GM12891 (cell line): ENCODE data around the gene FOXG1.

Source experiments
- PAX5 ChIP-seq: IDR thresholded peaks from 2 replicates; pipeline ENCODE4 v1.6.1; 2011; ENCODE audit warnings: low read length, moderate library complexity, mild to moderate bottlenecking; ENCODE audit not compliant: insufficient read depth, severe bottlenecking
- POLR2A ChIP-seq: IDR thresholded peaks from 2 replicates; pipeline ENCODE4 v1.6.1; 2011; ENCODE audit warnings: low read depth, low read length, control low read depth
- POLR2AphosphoS5 ChIP-seq: IDR thresholded peaks from 2 replicates; pipeline ENCODE4 v1.6.1; 2011; ENCODE audit warnings: low read depth, low read length, control low read depth
- POU2F2 ChIP-seq: IDR thresholded peaks from 2 replicates; pipeline ENCODE4 v1.6.1; 2011; ENCODE audit warnings: low read depth, mild to moderate bottlenecking, control low read depth, low read length, moderate library complexity
- SPI1 ChIP-seq: IDR thresholded peaks from 2 replicates; pipeline ENCODE4 v1.6.1; 2011; ENCODE audit warnings: low read depth, low read length, control low read depth
- TAF1 ChIP-seq: IDR thresholded peaks from 2 replicates; pipeline ENCODE4 v1.6.1; 2011; ENCODE audit warnings: low read depth, low read length, control low read depth

GRCh38 chr14:28773176-28773575 is 6.6 kb downstream of the FOXG1 start:
- no peak for TF ChIP-seq POLR2A
- no peak for TF ChIP-seq POLR2AphosphoS5
- TF ChIP-seq TAF1, result no peak
- no peak for TF ChIP-seq PAX5
- TF ChIP-seq POU2F2, result no peak
- no peak for TF ChIP-seq SPI1
